K562 (cell line): ENCODE data around the gene HSPA14. TPM values are rescaled to one million over a fixed set of nuclear protein-coding genes. Genes with fewer than 3 reads are reported as not detected.

Source experiments
- ATF7 ChIP-seq: fragments of 450-650 bp; IDR thresholded peaks from 2 replicates; pipeline ENCODE4 v1.7.1; 2014; ENCODE audit warnings: mild to moderate bottlenecking, moderate library complexity
- BRF1 ChIP-seq: IDR thresholded peaks from 3 replicates; pipeline ENCODE4 v1.6.1; 2011; ENCODE audit warnings: borderline replicate concordance, mild to moderate bottlenecking; ENCODE audit not compliant: insufficient read length; ENCODE audit errors: extremely low read depth
- CHAMP1 ChIP-seq: fragments of 450-650 bp; IDR thresholded peaks from 2 replicates; pipeline ENCODE4 v1.6.1; 2016; ENCODE audit warnings: mild to moderate bottlenecking
- CHD1 ChIP-seq: fragments of 200-600 bp; sonication (generic); IDR thresholded peaks from one replicate; pipeline ENCODE4 v1.6.1; 2012; ENCODE audit warnings: mild to moderate bottlenecking, moderate library complexity, low read length, inconsistent platforms
- CREB1 ChIP-seq, 2 experiments: sonication (generic) in 1 of 2; formaldehyde crosslinking in 1 of 2; IDR thresholded peaks; 2 replicates each; pipeline versions ENCODE4 v1.6.1 to v1.8.0; 2012 to 2022; ENCODE audit warnings: inconsistent platforms in 1 of 2, mild to moderate bottlenecking in 1 of 2, missing genetic modification reagents in 1 of 2, moderate library complexity in 1 of 2
- CREM ChIP-seq: IDR thresholded peaks from 2 replicates; pipeline ENCODE4 v1.6.1; 2014; ENCODE audit warnings: antibody characterized with exemption, low read depth
- GABPB1 ChIP-seq: sonication (generic); formaldehyde crosslinking; IDR thresholded peaks from 2 replicates; pipeline ENCODE4 v1.8.0; 2022; ENCODE audit warnings: mild to moderate bottlenecking, missing genetic modification reagents
- GABPB2 ChIP-seq: fragments of 250-450 bp; sonication (Bioruptor Pico); conservative IDR thresholded peaks from 2 replicates; pipeline ENCODE4 v1.5.1; 2021; ENCODE audit warnings: mild to moderate bottlenecking
- HCFC1 ChIP-seq: IDR thresholded peaks from 2 replicates; pipeline ENCODE4 v1.6.1; 2012; ENCODE audit warnings: low read depth, low read length, improper control_type of control experiment
- HLTF ChIP-seq: fragments of 450-650 bp; IDR thresholded peaks from 2 replicates; pipeline ENCODE4 v1.6.1; 2016
- KLF1 ChIP-seq: fragments of 450-650 bp; IDR thresholded peaks from 2 replicates; pipeline ENCODE4 v1.6.1; 2016; ENCODE audit warnings: missing genetic modification characterization, missing compliant biosample characterization
- MEIS2 ChIP-seq: fragments of 450-650 bp; IDR thresholded peaks from 2 replicates; pipeline ENCODE4 v1.6.1; 2014; ENCODE audit warnings: mild to moderate bottlenecking; ENCODE audit not compliant: partially characterized antibody
- NONO ChIP-seq, 2 experiments: fragments of 200-400 bp in 1 of 2; fragments of 450-650 bp in 1 of 2; formaldehyde crosslinking in 1 of 2; IDR thresholded peaks; 2 replicates each; pipeline ENCODE4 v1.6.1; 2017; ENCODE audit warnings: low read depth in 2 of 2, mild to moderate bottlenecking in 2 of 2, moderate library complexity in 2 of 2, low read length in 1 of 2
- PHF8 ChIP-seq: fragments of 200-600 bp; sonication (generic); IDR thresholded peaks from 2 replicates; pipeline ENCODE4 v1.6.1; 2012; ENCODE audit warnings: mixed run types, mild to moderate bottlenecking, inconsistent platforms, low read length, moderate library complexity, borderline replicate concordance
- POLR2G ChIP-seq: fragments of 200-400 bp; formaldehyde crosslinking; IDR thresholded peaks from 2 replicates; pipeline ENCODE4 v1.6.1; 2017; ENCODE audit warnings: low read depth, mild to moderate bottlenecking, antibody characterized with exemption, low read length, moderate library complexity
- RB1 ChIP-seq: fragments of 450-650 bp; IDR thresholded peaks from 2 replicates; pipeline ENCODE4 v1.6.1; 2017; ENCODE audit warnings: low read depth, mild to moderate bottlenecking
- SMAD1 ChIP-seq: fragments of 150-350 bp; IDR thresholded peaks from 2 replicates; pipeline ENCODE4 v1.6.1; 2014; ENCODE audit warnings: low read length, low read depth; ENCODE audit not compliant: partially characterized antibody
- SNIP1 ChIP-seq: fragments of 450-650 bp; IDR thresholded peaks from 2 replicates; pipeline ENCODE4 v1.7.1; 2017; ENCODE audit warnings: low read depth, mild to moderate bottlenecking
- TAF9B ChIP-seq: fragments of 450-650 bp; IDR thresholded peaks from 2 replicates; pipeline ENCODE4 v1.6.1; 2018; ENCODE audit warnings: mild to moderate bottlenecking; ENCODE audit not compliant: partially characterized antibody
- TBP ChIP-seq: optimal IDR thresholded peaks from 2 replicates; pipeline ENCODE3; 2011; ENCODE audit warnings: low read depth, low read length, improper control_type of control experiment
- VEZF1 ChIP-seq: fragments of 200-800 bp; sonication (Bioruptor generic); IDR thresholded peaks from 2 replicates; pipeline ENCODE4 v1.6.1; 2017; ENCODE audit warnings: missing genetic modification characterization, missing compliant biosample characterization
- ZBTB2 ChIP-seq: fragments of 450-650 bp; IDR thresholded peaks from 2 replicates; pipeline ENCODE4 v1.6.1; 2016; ENCODE audit warnings: antibody characterized with exemption
- ZNF12 ChIP-seq: sonication (generic); formaldehyde crosslinking; IDR thresholded peaks from 2 replicates; pipeline ENCODE4 v1.4.0; 2020; ENCODE audit warnings: mild to moderate bottlenecking, missing genetic modification reagents
- ZNF717 ChIP-seq: fragments of 250-450 bp; sonication (Bioruptor Pico); IDR thresholded peaks from 2 replicates; pipeline ENCODE4 v1.5.0; 2021
- polyA plus RNA-seq, 8 experiments: library from polyadenylated mRNA; depleted of rRNA in 4 of 8; stranded (reverse) in 5 of 8; unstranded in 3 of 8; fragments of >200 nt; fragmentation: Nextera tagmentation in 2 of 8; fragmentation: Illumina TruSeq in 1 of 8; extraction: Ambion mirVana in 2 of 8; extraction: Trizol in 1 of 8; gene quantifications; 2 replicates each; pipeline versions ENCODE4 v1.2.1 to v1.2.3, GENCODE V29; 2011 to 2014; ENCODE audit warnings: inconsistent platforms in 1 of 8, missing spikeins in 1 of 8
- total RNA-seq, 7 experiments: library from RNA; depleted of rRNA in 6 of 7; stranded (reverse); fragments of >200 nt in 6 of 7; fragmentation: Illumina TruSeq in 2 of 7; extraction: Trizol in 2 of 7; gene quantifications; 2 replicates each; pipeline versions ENCODE4 v1.2.1 to v1.2.3, GENCODE V29; 2011 to 2021; ENCODE audit warnings: low replicate concordance in 1 of 7

HSPA14 gene
- total and polyA plus RNA-seq, 9 of the 15 experiments (the other 6 are each of a cell fraction or from before 2014, with no cell fraction given) = 41.9 to 75.0 (median 63.2) TPM

GRCh38 chr10:14837757-14838581, at the start of gene HSPA14, which contains the start of the genes CDNF and MSANTD7 (continued):
- peak; percentile 94 for TF ChIP-seq CREB1 (IDR thresholded peaks at IDR 0.05)
- TF ChIP-seq CREB1 (CRISPR knock-in tag; IDR thresholded peaks at IDR 0.05) = peak; percentile 98
- peak; percentile 46; the same call in 1 of the 2 replicates for TF ChIP-seq VEZF1 (CRISPR knock-in tag)
- TF ChIP-seq ATF7 = peak; percentile 91
- TF ChIP-seq TBP = peak; percentile 85
- TF ChIP-seq TAF9B = peak; percentile 47
- no peak for TF ChIP-seq GABPB2 (CRISPR knock-in tag)
- TF ChIP-seq HLTF = 0 out of 2 replicates have a peak, but pooled peaks have one; percentile 17
- TF ChIP-seq BRF1 = no peak
- no peak for TF ChIP-seq ZNF717
- 0 out of 4 replicates have a peak, but pooled peaks of 1 of the 2 experiments have one; percentile 37 for TF ChIP-seq NONO (IDR thresholded peaks at IDR 0.05; ENCODE audit: low read depth in 2 of 2, low read length in 1 of 2)
- TF ChIP-seq ZNF12 = peak; percentile 21; the same call in 1 of the 2 replicates
- peak; percentile 98 for TF ChIP-seq ZBTB2
- peak; percentile 98 for TF ChIP-seq POLR2G
- TF ChIP-seq MEIS2 = peak; percentile 94
- TF ChIP-seq CHD1 = no peak
- peak; percentile 97 for TF ChIP-seq CREM
- peak; percentile 47 for TF ChIP-seq HCFC1
- peak; percentile 69 for TF ChIP-seq GABPB1 (CRISPR knock-in tag)
- TF ChIP-seq KLF1 = peak; percentile 78; the same call in 1 of the 2 replicates
- TF ChIP-seq SNIP1 = no peak
- peak; percentile 92 for TF ChIP-seq PHF8
- no peak for TF ChIP-seq SMAD1
- TF ChIP-seq CHAMP1 = no peak
- peak; percentile 96 for TF ChIP-seq RB1
